Activated B cell treated with CpG ODN at 0.5 μM for 24 hours (primary cell): ENCODE results near the gene CACNG5. TPM values are rescaled to one million over a fixed set of nuclear protein-coding genes. Genes with fewer than 3 reads are reported as not detected.

ENCODE experiments used
- ATAC-seq: fragments of 200-7000 bp; cut with Tn5 transposase; one replicate; pipeline ENCODE4 v1.10.0; 2021; ENCODE audit warnings: low read depth, mild to moderate bottlenecking, moderate library complexity
- CTCF ChIA-PET: fragments of 350-600 bp; sonication (Branson Sonifier 250); formaldehyde crosslinking; loops from one replicate; lab custom pipeline; 2021; ENCODE audit warnings: antibody characterized with exemption; lab: Charles Lee
- POLR2A ChIA-PET: fragments of 350-600 bp; sonication (Branson Sonifier 250); formaldehyde crosslinking; loops from one replicate; lab custom pipeline; 2021; ENCODE audit warnings: antibody characterized with exemption; lab: Charles Lee
- DNase-seq: peaks from one replicate; pipeline ENCODE4 v3.0.0; 2022
- H3K27ac Mint-ChIP-seq: one replicate; pipeline ENCODE4 v1.8.0; 2020; ENCODE audit warnings: mixed read lengths
- H3K27me3 Mint-ChIP-seq: one replicate; pipeline ENCODE4 v1.8.0; 2021; ENCODE audit warnings: mixed read lengths
- H3K36me3 Mint-ChIP-seq: one replicate; pipeline ENCODE4 v1.8.0; 2021; ENCODE audit warnings: low read depth, mixed read lengths
- H3K4me1 Mint-ChIP-seq: one replicate; pipeline ENCODE4 v1.8.0; 2021; ENCODE audit warnings: mixed read lengths
- H3K4me3 Mint-ChIP-seq: one replicate; pipeline ENCODE4 v1.8.0; 2020; ENCODE audit warnings: mild to moderate bottlenecking, mixed read lengths
- H3K9me3 Mint-ChIP-seq: one replicate; pipeline ENCODE4 v1.8.0; 2020; ENCODE audit warnings: mixed read lengths
- CTCF ChIP-seq: fragments of 200-600 bp; IDR thresholded peaks from one replicate; pipeline ENCODE4 v1.8.0; 2022; ENCODE audit warnings: antibody characterized with exemption, mild to moderate bottlenecking
- intact Hi-C: fragments of 100-400 bp; cut with micrococcal nuclease; formaldehyde crosslinking; loops from one replicate; pipeline ENCODE4 v1.15.1; 2024
- total RNA-seq: library from RNA; stranded (reverse); gene quantifications from 2 replicates; pipeline ENCODE4 v1.2.3, GENCODE V29; 2022

CACNG5 gene
- total RNA-seq, 1 donor from 2014 or later, result not detected

GRCh38 chr17:66835476-66835875, 559 bp downstream of the CACNG5 start:
- no peaks in the 10 kb centered on the region for H3K9me3 Mint-ChIP-seq
- H3K36me3 Mint-ChIP-seq, result no peaks in the 10 kb centered on the region
- no peak for TF ChIP-seq CTCF
- no peak for DNase-seq
- intact Hi-C loops, result no loop called here
- ATAC-seq, result no peak
- H3K4me3 Mint-ChIP-seq, result no peak overlapping the region
- H3K4me1 Mint-ChIP-seq, result peaks cover 3% of the 10 kb centered on the region
- peaks cover 47% of the 10 kb centered on the region for H3K27me3 Mint-ChIP-seq
- ChIA-PET POLR2A (no interaction called here), CTCF (no interaction called here)
- no peak overlapping the region for H3K27ac Mint-ChIP-seq

DNA sequence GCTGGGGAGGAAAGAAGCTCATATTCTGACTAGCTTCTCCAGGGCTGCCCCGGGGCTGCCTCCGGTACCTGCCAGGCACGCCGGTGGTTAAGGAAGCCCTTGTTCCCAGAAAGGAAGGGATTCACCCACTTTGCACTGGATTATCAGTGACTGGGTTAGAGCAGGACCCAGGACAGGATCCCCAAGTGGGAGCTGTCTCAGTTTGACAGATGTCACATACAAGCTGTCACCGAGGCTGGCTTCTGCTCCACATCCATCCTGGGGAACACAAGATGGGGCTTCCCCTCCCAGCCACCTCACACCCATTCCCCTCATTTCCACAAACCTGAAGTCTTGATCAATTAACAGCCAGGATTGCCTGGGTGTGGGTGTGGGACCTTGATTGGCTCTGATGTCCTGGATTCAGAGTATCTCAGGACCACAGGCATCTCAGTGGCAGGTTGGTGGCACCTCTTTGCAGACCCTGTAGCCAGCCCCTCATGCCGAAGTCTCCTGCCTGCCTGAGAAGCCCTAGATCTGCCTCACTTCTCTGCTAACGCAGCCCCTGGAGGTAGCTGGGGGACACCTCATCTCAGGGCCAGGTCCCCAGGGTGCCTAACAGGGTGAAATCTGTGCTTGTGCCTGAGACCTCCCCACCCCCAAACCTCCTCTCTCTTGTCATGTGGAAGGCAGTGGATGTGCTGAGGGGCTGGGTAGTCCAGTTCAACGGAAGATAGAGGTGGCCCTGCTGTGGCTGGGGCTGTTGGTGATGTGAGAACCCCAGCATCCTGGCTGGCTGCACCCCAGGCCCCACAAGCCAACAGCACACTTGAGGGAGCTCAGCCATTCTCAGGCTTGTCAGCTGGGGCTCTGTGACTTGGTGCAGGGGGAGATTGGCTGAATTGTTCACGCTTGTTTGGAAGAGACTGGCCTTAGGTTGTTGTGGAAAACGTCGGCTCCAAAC, 1.4 kb downstream of the CACNG5 start:
- CTCF ChIA-PET, result no interaction called here
- Mint-ChIP-seq H3K4me3 (no peak overlapping the region), H3K9me3 (no peaks in the 10 kb centered on the region), H3K4me1 (peaks cover 3% of the 10 kb centered on the region), H3K36me3 (no peaks in the 10 kb centered on the region), H3K27ac (no peak overlapping the region), H3K27me3 (peaks cover 42% of the 10 kb centered on the region)
- intact Hi-C loops, result no loop called here
- ATAC-seq (no peak), DNase-seq (no peak)
- no peak for TF ChIP-seq CTCF
- POLR2A ChIA-PET, result no interaction called here

GRCh38 chr17:66837226-66837625, 2.3 kb downstream of the CACNG5 start:
- ATAC-seq (no peak), DNase-seq (no peak)
- ChIA-PET CTCF (no interaction called here), POLR2A (no interaction called here)
- no peaks in the 10 kb centered on the region for H3K36me3 Mint-ChIP-seq
- intact Hi-C loops, result no loop called here
- H3K27ac Mint-ChIP-seq, result no peak overlapping the region
- H3K4me1 Mint-ChIP-seq, result peaks cover 3% of the 10 kb centered on the region
- no peaks in the 10 kb centered on the region for H3K9me3 Mint-ChIP-seq
- no peak for TF ChIP-seq CTCF
- H3K4me3 Mint-ChIP-seq, result no peak overlapping the region
- peaks cover 33% of the 10 kb centered on the region for H3K27me3 Mint-ChIP-seq

GRCh38 chr17:66837885-66838665, 3.2 kb downstream of the CACNG5 start:
- H3K4me1 Mint-ChIP-seq, result peaks cover 3% of the 10 kb centered on the region
- no peak for TF ChIP-seq CTCF
- H3K36me3 Mint-ChIP-seq, result no peaks in the 10 kb centered on the region
- intact Hi-C loops, result no loop called here
- no peak overlapping the region for H3K27ac Mint-ChIP-seq
- no peak for DNase-seq
- no peak overlapping the region for H3K4me3 Mint-ChIP-seq
- peaks cover 28% of the 10 kb centered on the region for H3K27me3 Mint-ChIP-seq
- no peak for ATAC-seq
- ChIA-PET POLR2A (no interaction called here), CTCF (no interaction called here)
- no peaks in the 10 kb centered on the region for H3K9me3 Mint-ChIP-seq

- H3K4me1 Mint-ChIP-seq, result peaks cover 1% of the 10 kb centered on the region
- no peaks in the 10 kb centered on the region for H3K9me3 Mint-ChIP-seq
- CTCF ChIA-PET, result no interaction called here
- no peak overlapping the region for H3K4me3 Mint-ChIP-seq
- POLR2A ChIA-PET, result no interaction called here
- ATAC-seq (no peak), DNase-seq (no peak)
- intact Hi-C loops, result no loop called here
- TF ChIP-seq CTCF, result no peak
- H3K27ac Mint-ChIP-seq, result no peak overlapping the region
- peaks cover 15% of the 10 kb centered on the region for H3K27me3 Mint-ChIP-seq
- H3K36me3 Mint-ChIP-seq, result no peaks in the 10 kb centered on the region
Observed at GRCh38 chr17:66839616-66840015, 4.7 kb downstream of the CACNG5 start.
